GM12878 (cell line): Measurements from ENCODE around the gene MRPL46.

ENCODE experiments used
- CTCF ChIP-seq, 3 experiments: IDR thresholded peaks in 2 of 3; conservative IDR thresholded peaks in 1 of 3; 2 replicates each; pipeline ENCODE4 v1.5.1; 2011; ENCODE audit warnings: low read depth in 3 of 3, low read length in 3 of 3, mild to moderate bottlenecking in 3 of 3, control low read depth in 2 of 3, moderate library complexity in 2 of 3, inconsistent platforms in 1 of 3, mixed read lengths in 1 of 3; ENCODE audit not compliant: control insufficient read depth in 2 of 3, insufficient read depth in 1 of 3; ENCODE audit errors: extremely low read depth in 1 of 3
- EGR1 ChIP-seq, 2 experiments: IDR thresholded peaks; 1 replicate in 1 of 2; 2 replicates in 1 of 2; pipeline ENCODE4 v1.6.1; 2011 to 2012; ENCODE audit warnings: low read depth in 2 of 2, low read length in 2 of 2, borderline replicate concordance in 1 of 2, mild to moderate bottlenecking in 1 of 2, moderate library complexity in 1 of 2
- GABPA ChIP-seq: IDR thresholded peaks from 2 replicates; pipeline ENCODE4 v1.6.1; 2014; ENCODE audit warnings: antibody characterized with exemption, low read depth, mild to moderate bottlenecking, inconsistent platforms
- KLF5 ChIP-seq: fragments of 450-650 bp; IDR thresholded peaks from 2 replicates; pipeline ENCODE4 v1.6.1; 2014; ENCODE audit warnings: mild to moderate bottlenecking; ENCODE audit not compliant: partially characterized antibody
- PAX8 ChIP-seq: fragments of 450-650 bp; IDR thresholded peaks from 2 replicates; pipeline ENCODE4 v1.6.1; 2017; ENCODE audit warnings: mild to moderate bottlenecking, moderate library complexity
- TAF1 ChIP-seq: IDR thresholded peaks from 2 replicates; pipeline ENCODE4 v1.6.1; 2011; ENCODE audit warnings: mild to moderate bottlenecking, low read depth, low read length, borderline replicate concordance
- YY1 ChIP-seq: IDR thresholded peaks from 2 replicates; pipeline ENCODE4 v1.6.1; 2011; ENCODE audit warnings: low read depth, mild to moderate bottlenecking, low read length

DNA sequence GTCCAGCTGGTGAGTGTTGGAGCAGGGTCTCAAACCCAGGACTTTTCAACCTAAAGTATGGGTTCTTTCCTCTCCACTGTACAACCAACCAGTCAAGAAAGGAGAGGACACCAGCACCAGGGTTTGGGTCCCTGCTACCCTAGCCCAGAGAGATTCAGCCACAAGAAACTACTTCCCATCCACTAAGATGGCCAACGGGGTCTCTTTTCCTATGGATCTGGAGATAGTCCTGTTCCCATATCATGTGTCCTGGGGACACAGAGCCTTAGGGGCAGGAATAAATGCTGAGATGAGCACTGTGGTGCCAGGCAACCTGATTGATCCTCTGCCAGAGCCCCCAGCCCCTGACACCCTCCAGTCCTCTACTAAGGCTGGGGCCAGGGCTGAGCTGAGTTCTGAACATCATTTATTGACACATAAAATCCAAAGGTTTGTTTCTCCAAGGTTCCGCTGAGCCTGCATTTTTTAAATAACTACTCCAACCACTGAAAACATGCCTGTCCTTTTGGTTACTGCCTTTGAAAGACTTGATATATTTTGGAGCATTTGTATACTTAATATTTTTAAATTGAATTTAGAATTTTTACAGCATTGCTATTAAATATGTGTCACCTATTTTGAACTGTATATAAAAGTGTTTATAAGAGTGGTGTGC lies 26.0 kb downstream of the MRPL46 start:
- TF ChIP-seq CTCF (IDR thresholded peaks at IDR 0.05 in 2 of 3, conservative IDR thresholded peaks at IDR 0.05 in 1 of 3; ENCODE audit: control insufficient read depth in 2 of 3, extremely low read depth in 1 of 3, insufficient read depth in 1 of 3, low read depth in 3 of 3, low read length in 3 of 3), result no peak
- no peak for TF ChIP-seq GABPA
- TF ChIP-seq EGR1 (IDR thresholded peaks at IDR 0.05; ENCODE audit: borderline replicate concordance in 1 of 2, low read depth in 2 of 2, low read length in 2 of 2), result no peak
- TF ChIP-seq YY1, result no peak
- TF ChIP-seq TAF1, result no peak
- TF ChIP-seq KLF5, result no peak
- TF ChIP-seq PAX8, result no peak
